CD4-positive, alpha-beta T cell treated with Interleukin-15 for 4 hours (primary cell): ENCODE data around the gene MCM7.
A peak's percentile ranks its signal among the peaks of the same experiment; 100 is the strongest.
"Not testable (repeated sequence)": the region's sequence is repeated elsewhere in the genome, so short reads cannot be mapped to it uniquely, and the experiment has no call there.

Experiments used
- DNase-seq: peaks from one replicate; pipeline ENCODE4 v3.0.0-alpha.2; 2020; ENCODE audit warnings: low spot score

The MCM7 gene

GRCh38 chr7:100101016-100101862 is at the start of gene MCM7, which contains the start of gene AP4M1:
TSS of gene MCM7 (minus strand) at chr7:100101397. CDS start at chr7:100101294, 103 bp downstream.
TSS of gene AP4M1 (plus strand) at chr7:100101643. CDS start at chr7:100101715, 72 bp downstream.
- DNase-seq, result peak; percentile 97

- DNase-seq, result peak; percentile 99
Measured at GRCh38 chr7:100148559-100149328, 47.5 kb upstream of the MCM7 start, which contains the start of gene LAMTOR4. TSS of gene LAMTOR4 (plus strand) at chr7:100148918. CDS start at chr7:100148973, 55 bp downstream.

- DNase-seq, result no peak
Measured at GRCh38 chr7:100148225-100148558, 47.0 kb upstream of the MCM7 start.

GRCh38 chr7:100147278-100147677 is 46.1 kb upstream of the MCM7 start:
- no peak for DNase-seq

- DNase-seq, result not testable (repeated sequence)
Measured at GRCh38 chr7:100146350-100146749, 45.2 kb upstream of the MCM7 start.

GRCh38 chr7:100142461-100142860 is 41.3 kb upstream of the MCM7 start:
- no peak for DNase-seq

GRCh38 chr7:100141555-100141949 is 40.4 kb upstream of the MCM7 start:
- no peak for DNase-seq

- no peak for DNase-seq
Measured at GRCh38 chr7:100137851-100138760, 36.9 kb upstream of the MCM7 start.

- peak; percentile 69 for DNase-seq
Measured at GRCh38 chr7:100132697-100133151, 31.5 kb upstream of the MCM7 start.

- no peak for DNase-seq
Measured at GRCh38 chr7:100132126-100132525, 30.9 kb upstream of the MCM7 start.

- peak; percentile 81 for DNase-seq
Measured at GRCh38 chr7:100130608-100131453, 29.6 kb upstream of the MCM7 start.

- DNase-seq, result not testable (repeated sequence)
Measured at GRCh38 chr7:100130220-100130607, 29.0 kb upstream of the MCM7 start.

GRCh38 chr7:100128637-100128963 is 27.4 kb upstream of the MCM7 start:
- no peak for DNase-seq

GRCh38 chr7:100127866-100128636 is 26.9 kb upstream of the MCM7 start:
- peak; percentile 16 for DNase-seq

- peak; percentile 94 for DNase-seq
Measured at GRCh38 chr7:100126931-100127865, 26.0 kb upstream of the MCM7 start, which contains the start of gene MBLAC1. TSS of gene MBLAC1 (plus strand) at chr7:100126967. CDS start at chr7:100127396, 429 bp downstream.

GRCh38 chr7:100126239-100126930 is 25.2 kb upstream of the MCM7 start:
- no peak for DNase-seq

- no peak for DNase-seq
Measured at GRCh38 chr7:100124301-100125230, 23.4 kb upstream of the MCM7 start.
